GM18861 (cell line): ENCODE results near the gene KLHL36.
"Not testable (repeated sequence)": the region's sequence is repeated elsewhere in the genome, so short reads cannot be mapped to it uniquely, and the experiment has no call there.

Experiments used
- ATAC-seq: cut with Tn5 transposase; IDR thresholded peaks from one replicate; pipeline ENCODE4 v1.9.1; 2021; ENCODE audit not compliant: unreplicated experiment

The KLHL36 gene

GRCh38 chr16:84614968-84615813 is 33.1 kb upstream of the KLHL36 start:
- no peak for ATAC-seq

DNA sequence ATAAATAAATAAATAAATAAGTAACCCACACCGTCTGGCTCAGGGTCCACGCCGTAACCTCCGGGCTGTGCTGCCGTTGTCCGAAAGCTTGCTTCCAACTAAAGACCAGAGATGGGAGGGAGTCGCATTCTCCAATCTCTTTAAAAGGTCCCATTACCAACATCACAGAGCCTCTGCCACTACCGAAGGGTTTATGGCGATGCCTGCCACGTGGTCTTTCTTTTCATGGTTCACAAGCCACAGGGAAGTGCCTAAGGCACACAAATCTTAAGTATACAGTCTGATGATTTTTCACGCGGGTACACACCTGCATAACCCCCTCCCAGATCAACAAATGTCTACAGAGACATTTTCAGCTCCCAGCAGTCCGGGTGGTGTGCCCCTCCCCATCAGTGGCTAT is 31.8 kb upstream of the KLHL36 start:
- no peak for ATAC-seq

DNA sequence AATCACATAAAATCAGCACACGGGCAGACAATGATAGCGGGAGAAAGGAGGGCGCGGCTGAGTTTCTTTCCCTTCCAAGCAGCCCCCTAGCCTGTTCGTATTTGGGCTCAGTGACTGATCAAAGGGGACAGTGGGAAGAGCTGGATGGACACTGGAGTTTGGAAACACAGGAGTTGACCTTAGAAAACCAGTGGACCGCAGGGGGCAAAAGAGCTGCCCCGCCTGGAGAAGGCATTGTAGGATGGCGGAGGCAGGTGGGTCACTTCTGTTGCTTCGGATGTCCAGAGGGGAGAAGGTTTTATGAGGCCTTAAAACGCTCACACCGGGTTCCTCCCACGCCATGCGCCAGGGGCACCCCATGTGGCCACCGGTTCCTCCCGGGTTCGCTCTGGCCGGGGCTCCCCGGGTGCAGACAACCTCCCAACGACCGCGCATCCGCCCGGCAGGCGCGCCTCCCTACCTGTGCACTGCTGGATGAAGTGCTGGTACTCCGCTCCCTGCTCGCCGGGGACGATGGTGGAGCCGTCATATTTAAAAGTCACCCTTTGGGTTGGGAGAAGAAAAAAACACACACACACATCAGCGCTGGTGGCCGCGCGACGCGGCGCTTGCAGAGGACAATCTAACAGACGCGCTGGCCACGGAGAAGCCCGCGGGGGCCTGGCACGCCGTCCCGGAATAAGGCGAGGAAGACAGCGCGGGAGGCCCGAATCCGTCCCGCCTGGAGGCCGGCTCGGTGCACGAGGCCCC is 31.1 kb upstream of the KLHL36 start:
- ATAC-seq, result peak; percentile 23

- peak; percentile 55 for ATAC-seq
Observed at GRCh38 chr16:84617791-84618580, 30.3 kb upstream of the KLHL36 start, which contains the start of gene COTL1. COTL1 (minus strand) TSS chr16:84618078; CDS start chr16:84617914, 164 bp downstream.

- no peak for ATAC-seq
Observed at GRCh38 chr16:84618581-84619460, 29.5 kb upstream of the KLHL36 start.

GRCh38 chr16:84620913-84621312 is 27.4 kb upstream of the KLHL36 start:
- ATAC-seq, result not testable (repeated sequence)

DNA sequence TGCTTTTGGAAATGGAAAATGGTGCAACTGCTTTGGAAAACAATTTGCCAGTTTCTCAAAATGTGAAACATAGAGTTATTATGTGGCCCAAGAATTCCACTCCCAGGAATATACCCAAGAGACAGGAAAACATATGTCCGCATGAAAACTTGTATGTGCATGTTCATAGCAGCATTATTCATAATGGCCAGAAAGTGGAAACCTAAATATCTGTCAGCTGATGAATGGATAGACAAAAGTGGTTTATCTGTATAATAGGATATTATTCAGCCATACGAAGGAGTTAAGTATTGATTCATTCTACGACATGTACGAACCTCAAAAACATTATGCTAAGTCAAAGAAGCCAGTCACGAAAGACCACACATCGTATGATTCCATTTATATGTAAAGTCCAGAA is 22.8 kb upstream of the KLHL36 start:
- ATAC-seq, result no peak

GRCh38 chr16:84628226-84628731 is 20.0 kb upstream of the KLHL36 start:
- ATAC-seq, result no peak

GRCh38 chr16:84629580-84629979 is 18.7 kb upstream of the KLHL36 start:
- no peak for ATAC-seq

- ATAC-seq, result no peak
Observed at GRCh38 chr16:84630009-84630408, 18.3 kb upstream of the KLHL36 start.

- ATAC-seq, result no peak
Observed at GRCh38 chr16:84630446-84631152, 17.7 kb upstream of the KLHL36 start.

- no peak for ATAC-seq
Observed at GRCh38 chr16:84631153-84631466, 17.2 kb upstream of the KLHL36 start.

- ATAC-seq, result no peak
Observed at GRCh38 chr16:84631886-84632285, 16.4 kb upstream of the KLHL36 start.

DNA sequence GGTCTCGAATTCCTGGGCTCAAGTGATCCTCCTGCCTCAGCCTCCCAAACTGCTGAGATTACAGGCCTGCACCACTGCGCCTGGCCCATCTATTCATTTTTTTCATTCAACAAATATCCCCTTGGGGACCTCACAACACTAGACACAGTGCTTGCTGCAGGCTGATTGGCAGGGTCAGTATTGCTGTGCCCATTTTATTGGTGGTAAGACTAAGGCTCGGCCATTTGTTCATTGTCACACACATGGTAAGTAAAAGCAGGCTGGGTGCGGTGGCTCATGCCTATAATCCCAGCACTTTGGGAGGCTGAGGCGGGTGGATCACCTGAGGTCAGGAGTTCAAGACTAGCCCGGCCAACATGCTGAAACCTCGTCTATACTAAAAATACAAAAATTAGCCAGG is 15.4 kb upstream of the KLHL36 start:
- ATAC-seq, result not testable (repeated sequence)

DNA sequence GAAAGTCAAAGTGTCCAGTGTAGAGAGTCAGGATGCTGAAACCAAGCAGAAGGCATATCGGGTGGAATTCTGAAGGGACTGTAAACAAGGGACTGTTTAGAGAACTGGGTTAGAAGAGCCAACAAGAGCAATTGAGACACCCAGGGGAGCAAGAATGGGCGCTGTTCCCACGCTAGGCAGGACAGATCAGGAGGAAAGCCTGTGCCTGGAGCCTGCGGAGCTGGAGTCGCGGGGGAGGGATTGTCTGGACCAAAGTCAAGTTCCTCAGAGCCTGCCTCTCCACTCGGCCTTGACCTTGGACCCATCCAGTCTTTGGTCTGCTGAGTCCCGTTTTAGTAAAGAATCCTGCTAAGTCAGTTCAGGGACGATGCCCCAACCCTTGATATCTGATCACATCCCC is 14.7 kb upstream of the KLHL36 start:
- ATAC-seq, result no peak

DNA sequence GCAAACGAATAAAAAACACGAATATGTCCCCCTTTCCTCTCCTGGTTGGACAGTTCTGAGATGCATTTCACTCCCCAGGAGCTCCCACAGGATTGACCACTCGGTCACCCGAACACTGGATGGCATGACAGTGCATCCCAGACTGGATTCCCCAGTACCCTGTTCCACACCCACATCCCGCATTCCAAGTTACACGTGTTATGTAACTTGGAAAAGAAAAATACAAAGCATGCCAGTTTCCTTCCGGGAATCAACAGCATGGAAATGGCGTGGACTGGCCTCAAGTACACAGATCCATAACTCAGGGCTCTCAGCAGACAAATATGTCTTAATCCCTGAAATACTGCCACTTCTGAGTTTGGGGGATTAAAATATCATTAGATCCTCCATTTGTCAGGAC is 12.6 kb upstream of the KLHL36 start:
- ATAC-seq, result no peak

- ATAC-seq, result no peak
Observed at GRCh38 chr16:84637709-84638108, 10.6 kb upstream of the KLHL36 start.

DNA sequence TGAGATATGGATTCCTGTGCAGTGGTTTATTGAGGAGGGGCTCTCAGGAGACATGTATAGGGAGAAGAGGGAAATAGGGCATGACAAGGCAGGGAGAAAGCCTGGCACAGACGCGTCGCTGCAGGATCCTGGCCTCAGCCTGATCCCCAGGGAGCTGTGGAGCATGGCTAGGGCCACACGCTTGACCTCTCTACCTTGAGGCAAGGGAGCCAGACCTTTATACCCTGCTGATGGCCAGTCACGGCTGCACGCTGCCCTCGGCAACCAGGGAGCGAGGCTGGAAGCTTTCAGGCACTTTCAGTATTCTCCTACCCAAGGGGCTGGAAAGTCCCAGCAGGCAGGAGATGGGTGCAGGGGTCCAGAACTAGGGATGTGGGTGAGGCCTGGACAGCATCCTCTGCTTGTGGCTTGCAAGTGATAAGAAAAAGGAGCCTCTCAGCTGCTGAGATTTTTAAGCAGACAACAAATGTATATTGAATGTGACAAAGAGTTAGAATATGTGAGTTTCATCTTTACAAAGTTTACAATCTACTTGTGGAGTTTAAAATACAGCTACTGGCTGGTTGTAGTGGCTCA is 10.0 kb upstream of the KLHL36 start:
- ATAC-seq, result no peak

DNA sequence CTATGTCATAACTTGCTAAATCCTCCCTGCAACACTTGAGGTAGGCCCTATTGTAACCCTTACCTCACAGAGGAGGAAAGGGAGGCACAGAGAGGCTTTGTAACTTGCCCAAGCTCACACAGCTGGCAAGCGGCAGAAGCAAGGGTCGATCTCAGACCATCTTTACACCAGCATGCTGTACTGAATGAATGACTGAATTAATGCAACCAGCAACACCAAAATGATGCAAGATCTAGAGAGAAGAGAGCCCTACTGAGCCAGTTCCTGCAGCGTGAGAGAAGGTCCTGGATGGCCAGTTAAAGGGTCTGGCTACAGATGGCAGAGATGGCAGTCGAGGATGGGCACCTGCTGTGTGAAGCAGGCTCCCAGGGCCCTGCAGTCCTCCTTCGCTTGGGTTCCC is 8.2 kb upstream of the KLHL36 start:
- no peak for ATAC-seq
